ENCODE data around the gene ENTREP1.
"Not testable (repeated sequence)": the region's sequence is repeated elsewhere in the genome, so short reads cannot be mapped to it uniquely, and the experiment has no call there.

The ENTREP1 gene

DNA sequence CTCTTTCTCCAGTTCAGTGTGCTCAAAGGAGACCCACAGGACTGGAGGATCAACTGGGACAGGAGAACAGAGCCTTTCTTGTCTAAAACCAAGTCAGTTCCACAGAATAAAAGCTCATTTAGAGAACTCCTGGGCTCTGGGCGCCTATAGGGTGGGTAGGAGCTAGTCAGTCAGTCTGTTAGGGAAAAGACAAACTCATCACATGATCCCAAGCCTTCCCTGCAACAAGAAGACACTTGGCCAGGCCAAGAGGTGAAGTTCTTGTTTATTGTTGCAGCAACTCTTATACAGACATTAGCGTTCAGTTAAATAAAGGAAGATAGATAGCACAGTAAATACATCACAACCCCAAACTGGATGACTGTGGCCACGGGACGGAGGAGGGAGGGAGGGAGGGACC is 102.3 kb downstream of the ENTREP1 start:
- WGBS, 2 experiments = 95 to 100% methylated on average over 2 to 4 of the region's 4 CpGs
- no peaks in the 10 kb centered on the region for H3K27me3 ChIP-seq (ENCODE audit: control insufficient read depth, insufficient read depth, low read length, poor library complexity, severe bottlenecking)
- H3K4me1 ChIP-seq (ENCODE audit: control insufficient read depth, insufficient read depth, low read length) = peaks cover 9% of the 10 kb centered on the region
- H3K9me3 ChIP-seq (ENCODE audit: control insufficient read depth, low read length) = no peaks in the 10 kb centered on the region
- no peaks in the 10 kb centered on the region for H3K36me3 ChIP-seq (ENCODE audit: control insufficient read depth, insufficient read depth, low read length)
- H3K27ac ChIP-seq (ENCODE audit: insufficient read depth, low read depth, low read length, poor library complexity, severe bottlenecking) = no peak overlapping the region
- H3K4me3 ChIP-seq (ENCODE audit: insufficient read depth, low read depth, low read length) = no peak overlapping the region

DNA sequence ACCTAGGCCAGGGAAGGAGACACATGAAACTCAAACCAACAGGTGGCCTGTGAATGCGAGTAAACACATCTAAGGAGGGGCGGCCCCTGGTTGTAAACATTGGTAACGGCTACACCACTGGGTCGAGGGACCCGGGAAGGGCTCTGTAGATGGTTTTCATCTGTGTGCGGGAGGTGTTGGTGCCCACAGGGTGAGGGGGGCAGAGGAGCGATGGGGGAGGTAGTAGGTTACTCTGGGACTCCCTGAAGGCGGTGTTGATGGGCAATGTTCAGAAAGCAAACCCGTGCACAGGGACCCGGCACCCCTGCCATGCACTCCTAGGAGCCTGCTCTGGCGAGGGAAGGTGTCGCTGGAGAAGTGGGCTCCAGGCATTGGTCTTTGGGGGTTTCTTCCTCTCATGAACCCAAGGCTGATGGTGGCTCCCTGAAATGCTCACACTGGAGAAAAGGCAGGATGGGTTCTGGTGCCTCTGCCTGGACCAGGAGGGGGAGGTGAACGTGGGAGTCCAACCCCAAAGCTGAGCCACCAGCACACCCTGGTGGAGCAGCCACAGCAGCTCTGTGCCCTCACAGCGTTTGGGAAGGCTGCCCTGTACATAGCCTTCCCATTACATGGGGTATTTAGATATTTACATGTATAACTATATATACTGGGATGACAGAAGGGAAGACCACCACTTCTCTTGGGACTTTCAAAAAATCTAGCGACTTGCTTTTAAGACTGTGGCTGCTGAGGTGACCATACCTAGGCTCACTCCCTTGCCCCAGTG is 103.2 kb downstream of the ENTREP1 start:
- Histone ChIP-seq H3K36me3 (ENCODE audit: control insufficient read depth, insufficient read depth, low read length) (no peaks in the 10 kb centered on the region), H3K9me3 (ENCODE audit: control insufficient read depth, low read length) (no peaks in the 10 kb centered on the region), H3K4me1 (ENCODE audit: control insufficient read depth, insufficient read depth, low read length) (peaks cover 9% of the 10 kb centered on the region), H3K4me3 (ENCODE audit: insufficient read depth, low read depth, low read length) (no peak overlapping the region), H3K27ac (ENCODE audit: insufficient read depth, low read depth, low read length, poor library complexity, severe bottlenecking) (no peak overlapping the region), H3K27me3 (ENCODE audit: control insufficient read depth, insufficient read depth, low read length, poor library complexity, severe bottlenecking) (no peaks in the 10 kb centered on the region)
- 91 to 92% methylated on average over 14 of the region's 15 CpGs for WGBS, 2 experiments

DNA sequence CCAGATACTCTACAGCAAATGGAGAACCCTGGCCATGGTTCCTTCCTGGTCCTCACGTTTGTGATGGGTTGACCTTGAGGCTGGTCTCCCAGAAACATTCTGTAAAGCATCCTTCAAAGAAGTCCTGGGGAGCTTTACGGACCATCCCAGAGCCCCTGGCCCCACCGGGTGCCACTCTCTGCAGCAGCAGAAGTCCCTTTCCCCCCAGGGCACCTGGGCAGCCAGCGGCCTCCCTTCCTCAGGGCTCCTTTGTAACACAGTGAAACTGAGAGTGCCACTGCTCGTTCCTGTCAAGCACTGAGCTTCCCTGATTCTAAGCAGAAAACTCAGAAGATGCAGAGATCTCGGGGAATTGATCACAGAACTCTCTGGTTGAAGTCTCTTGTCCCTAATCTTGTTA is 104.3 kb downstream of the ENTREP1 start:
- H3K4me1 ChIP-seq (ENCODE audit: control insufficient read depth, insufficient read depth, low read length) = peaks cover 9% of the 10 kb centered on the region
- no peak overlapping the region for H3K27ac ChIP-seq (ENCODE audit: insufficient read depth, low read depth, low read length, poor library complexity, severe bottlenecking)
- H3K9me3 ChIP-seq (ENCODE audit: control insufficient read depth, low read length) = no peaks in the 10 kb centered on the region
- no peak overlapping the region for H3K4me3 ChIP-seq (ENCODE audit: insufficient read depth, low read depth, low read length)
- 88 to 90% methylated on average over 6 of the region's 6 CpGs for WGBS, 2 experiments
- H3K36me3 ChIP-seq (ENCODE audit: control insufficient read depth, insufficient read depth, low read length) = no peaks in the 10 kb centered on the region
- H3K27me3 ChIP-seq (ENCODE audit: control insufficient read depth, insufficient read depth, low read length, poor library complexity, severe bottlenecking) = no peaks in the 10 kb centered on the region

DNA sequence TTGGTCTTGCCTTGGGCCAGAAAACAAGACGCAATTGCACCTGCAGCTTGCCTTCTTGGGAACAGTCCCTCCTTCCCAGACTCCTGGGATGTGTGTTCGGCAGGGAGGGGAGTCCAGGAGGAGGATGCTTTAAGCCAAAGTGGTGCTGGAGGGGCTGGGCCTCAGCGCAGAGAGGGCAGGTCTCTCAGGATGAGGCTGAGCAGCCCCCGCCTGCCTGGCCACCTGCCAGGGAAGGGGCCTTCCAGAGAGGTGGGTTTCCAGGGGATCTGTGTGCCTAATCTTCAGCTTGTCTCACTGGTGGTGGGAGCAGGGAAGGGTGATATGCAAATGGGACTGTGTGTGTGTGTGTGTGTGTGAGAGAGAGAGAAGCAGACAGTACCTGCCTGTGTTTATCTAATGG is 105.2 kb downstream of the ENTREP1 start:
- H3K27ac ChIP-seq (ENCODE audit: insufficient read depth, low read depth, low read length, poor library complexity, severe bottlenecking) = no peak overlapping the region
- H3K27me3 ChIP-seq (ENCODE audit: control insufficient read depth, insufficient read depth, low read length, poor library complexity, severe bottlenecking) = no peaks in the 10 kb centered on the region
- H3K4me3 ChIP-seq (ENCODE audit: insufficient read depth, low read depth, low read length) = no peak overlapping the region
- H3K9me3 ChIP-seq (ENCODE audit: control insufficient read depth, low read length) = no peaks in the 10 kb centered on the region
- H3K36me3 ChIP-seq (ENCODE audit: control insufficient read depth, insufficient read depth, low read length) = no peaks in the 10 kb centered on the region
- WGBS, 2 experiments = 79 to 83% methylated on average over 4 of the region's 4 CpGs
- peaks cover 9% of the 10 kb centered on the region for H3K4me1 ChIP-seq (ENCODE audit: control insufficient read depth, insufficient read depth, low read length)

DNA sequence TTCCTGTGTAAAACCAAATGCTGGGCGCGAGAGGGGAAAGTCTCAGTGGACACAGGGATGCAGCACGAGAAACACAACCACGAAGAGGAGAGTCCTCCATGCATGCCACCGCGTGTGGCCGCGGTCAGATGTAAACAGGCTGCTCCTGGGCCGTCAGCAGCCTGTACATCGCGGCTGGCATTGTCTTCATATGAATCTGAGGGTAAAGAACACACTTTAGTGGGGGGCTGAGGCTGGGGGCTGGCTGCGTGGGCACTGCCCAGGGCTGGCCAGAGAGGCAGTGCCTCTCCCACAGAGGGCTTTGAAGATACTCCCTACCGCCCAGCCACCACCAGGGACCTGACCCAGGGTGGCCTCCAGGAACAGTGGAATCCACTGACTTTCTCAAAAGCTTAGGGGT is 106.2 kb downstream of the ENTREP1 start:
- Histone ChIP-seq H3K36me3 (ENCODE audit: control insufficient read depth, insufficient read depth, low read length) (no peaks in the 10 kb centered on the region), H3K27ac (ENCODE audit: insufficient read depth, low read depth, low read length, poor library complexity, severe bottlenecking) (no peak overlapping the region)
- WGBS, 2 experiments = 90 to 97% methylated on average over 13 of the region's 13 CpGs

DNA sequence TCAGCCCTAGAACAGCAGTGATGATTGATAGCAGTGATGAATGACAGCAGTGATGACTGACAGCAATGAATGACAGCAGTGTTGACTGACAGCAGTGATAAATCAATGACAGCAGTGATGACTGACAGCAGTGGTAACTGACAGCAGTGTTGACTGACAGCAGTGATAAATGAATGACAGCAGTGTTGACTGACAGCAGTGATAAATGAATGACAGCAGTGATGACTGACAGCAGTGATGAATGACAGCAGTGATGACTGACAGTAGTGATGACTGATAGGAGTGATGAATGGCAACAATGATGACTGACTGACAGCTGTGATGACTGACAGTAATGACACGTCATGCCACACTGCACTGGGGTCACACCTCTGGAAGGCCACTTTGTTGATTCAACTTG is 106.8 kb downstream of the ENTREP1 start:
- Histone ChIP-seq H3K4me1 (ENCODE audit: control insufficient read depth, insufficient read depth, low read length) (peaks cover 9% of the 10 kb centered on the region), H3K36me3 (ENCODE audit: control insufficient read depth, insufficient read depth, low read length) (no peaks in the 10 kb centered on the region), H3K27ac (ENCODE audit: insufficient read depth, low read depth, low read length, poor library complexity, severe bottlenecking) (no peak overlapping the region), H3K27me3 (ENCODE audit: control insufficient read depth, insufficient read depth, low read length, poor library complexity, severe bottlenecking) (no peaks in the 10 kb centered on the region), H3K4me3 (ENCODE audit: insufficient read depth, low read depth, low read length) (no peak overlapping the region), H3K9me3 (ENCODE audit: control insufficient read depth, low read length) (no peaks in the 10 kb centered on the region)
- 91 to 96% methylated on average over 1 of the region's 1 CpG for WGBS, 2 experiments

More for the DNA sequence above, 106.2 kb downstream of the ENTREP1 start:
- Histone ChIP-seq H3K4me1 (ENCODE audit: control insufficient read depth, insufficient read depth, low read length) (peaks cover 9% of the 10 kb centered on the region), H3K9me3 (ENCODE audit: control insufficient read depth, low read length) (no peaks in the 10 kb centered on the region), H3K27me3 (ENCODE audit: control insufficient read depth, insufficient read depth, low read length, poor library complexity, severe bottlenecking) (no peaks in the 10 kb centered on the region), H3K4me3 (ENCODE audit: insufficient read depth, low read depth, low read length) (no peak overlapping the region)

DNA sequence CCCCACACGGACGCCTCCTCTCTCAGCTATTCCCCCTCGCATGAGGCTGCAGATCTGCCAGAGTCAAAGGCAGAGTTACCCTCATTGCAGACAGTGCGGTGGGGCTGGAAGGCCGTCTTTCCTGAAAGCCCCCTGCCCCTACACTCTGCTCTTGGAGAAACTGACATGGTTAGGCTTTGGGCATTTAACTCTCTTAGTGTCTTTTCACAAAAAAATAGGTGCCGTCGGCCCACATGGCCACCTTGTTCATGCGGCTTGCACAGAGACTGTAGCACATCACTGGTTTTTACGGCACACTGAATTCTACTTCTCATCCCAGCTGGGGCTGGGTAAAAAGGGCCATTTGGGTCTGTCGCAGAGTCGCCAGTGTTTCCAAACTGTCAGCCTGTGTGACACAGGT is 107.6 kb downstream of the ENTREP1 start:
- H3K9me3 ChIP-seq (ENCODE audit: control insufficient read depth, low read length) = no peaks in the 10 kb centered on the region
- peaks cover 9% of the 10 kb centered on the region for H3K4me1 ChIP-seq (ENCODE audit: control insufficient read depth, insufficient read depth, low read length)
- no peaks in the 10 kb centered on the region for H3K36me3 ChIP-seq (ENCODE audit: control insufficient read depth, insufficient read depth, low read length)
- no peak overlapping the region for H3K4me3 ChIP-seq (ENCODE audit: insufficient read depth, low read depth, low read length)
- no peak overlapping the region for H3K27ac ChIP-seq (ENCODE audit: insufficient read depth, low read depth, low read length, poor library complexity, severe bottlenecking)
- no peaks in the 10 kb centered on the region for H3K27me3 ChIP-seq (ENCODE audit: control insufficient read depth, insufficient read depth, low read length, poor library complexity, severe bottlenecking)
- 88 to 90% methylated on average over 11 of the region's 11 CpGs for WGBS, 2 experiments

DNA sequence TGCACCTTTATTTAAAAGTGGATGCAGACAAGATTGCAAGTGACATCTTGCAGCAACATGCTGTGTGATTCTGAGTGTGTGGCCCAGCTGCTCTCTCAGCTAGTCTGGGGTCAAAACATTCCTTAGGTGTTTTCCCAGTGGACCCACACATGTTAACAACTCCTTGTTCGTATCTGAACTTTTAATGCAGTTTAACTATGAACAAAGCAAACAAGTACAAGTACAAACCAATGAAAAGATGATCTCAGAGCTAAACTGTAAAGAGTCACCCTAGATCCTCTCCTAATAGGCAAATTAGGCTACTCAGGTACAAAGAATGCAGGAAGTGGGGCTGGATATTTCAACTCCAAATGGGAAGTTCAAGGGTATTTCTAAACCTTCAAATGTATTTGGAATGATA is 108.4 kb downstream of the ENTREP1 start:
- Histone ChIP-seq H3K36me3 (ENCODE audit: control insufficient read depth, insufficient read depth, low read length) (no peaks in the 10 kb centered on the region), H3K9me3 (ENCODE audit: control insufficient read depth, low read length) (no peaks in the 10 kb centered on the region), H3K27me3 (ENCODE audit: control insufficient read depth, insufficient read depth, low read length, poor library complexity, severe bottlenecking) (no peaks in the 10 kb centered on the region), H3K4me3 (ENCODE audit: insufficient read depth, low read depth, low read length) (no peak overlapping the region), H3K4me1 (ENCODE audit: control insufficient read depth, insufficient read depth, low read length) (peaks cover 9% of the 10 kb centered on the region), H3K27ac (ENCODE audit: insufficient read depth, low read depth, low read length, poor library complexity, severe bottlenecking) (no peak overlapping the region)
- WGBS, 2 experiments = 39 to 55% methylated on average over 1 of the region's 1 CpG

DNA sequence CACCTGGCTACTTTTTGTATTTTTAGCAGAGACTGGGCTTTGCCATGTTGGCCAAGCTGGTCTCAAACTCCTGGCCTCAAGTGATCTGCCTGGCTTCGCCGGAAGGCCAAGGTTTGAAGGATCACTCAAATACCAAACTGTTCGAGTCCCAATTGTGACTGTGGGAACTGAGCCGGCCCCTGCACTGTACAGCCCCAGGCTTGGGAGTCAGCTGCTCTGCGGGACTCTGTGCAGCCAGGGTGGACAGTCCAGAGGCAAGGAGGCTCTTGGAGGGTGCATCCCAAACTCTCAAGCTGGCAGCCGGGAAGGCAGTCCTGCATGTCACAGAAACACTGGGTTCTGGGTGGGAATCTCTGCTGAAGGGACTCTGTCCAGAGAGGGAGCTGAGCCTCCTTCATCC is 109.0 kb downstream of the ENTREP1 start:
- 96% methylated on average over 6 of the region's 6 CpGs for WGBS, 2 experiments

DNA sequence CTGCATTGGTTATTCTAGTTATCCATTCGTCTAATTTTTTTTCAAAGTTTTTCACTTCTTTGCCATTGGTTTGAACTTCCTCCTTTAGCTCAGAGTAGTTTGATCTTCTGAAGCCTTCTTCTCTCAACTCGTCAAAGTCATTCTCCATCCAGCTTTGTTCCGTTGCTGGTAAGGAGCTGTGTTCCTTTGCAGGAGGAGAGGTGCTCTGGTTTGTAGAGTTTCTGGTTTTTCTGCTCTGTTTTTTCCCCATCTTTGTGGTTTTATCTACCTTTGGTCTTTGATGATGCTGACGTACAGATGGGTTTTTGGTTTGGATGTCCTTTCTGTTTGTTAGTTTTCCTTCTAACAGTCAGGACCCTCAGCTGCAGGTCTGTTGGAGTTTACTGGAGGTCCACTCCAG is 114.6 kb downstream of the ENTREP1 start:
- not testable (repeated sequence) for H3K36me3 ChIP-seq (ENCODE audit: control insufficient read depth, insufficient read depth, low read length); H3K4me3 ChIP-seq (ENCODE audit: insufficient read depth, low read depth, low read length); H3K27me3 ChIP-seq (ENCODE audit: control insufficient read depth, insufficient read depth, low read length, poor library complexity, severe bottlenecking); H3K27ac ChIP-seq (ENCODE audit: insufficient read depth, low read depth, low read length, poor library complexity, severe bottlenecking); H3K9me3 ChIP-seq (ENCODE audit: control insufficient read depth, low read length)
- 96 to 100% methylated on average over 3 to 4 of the region's 4 CpGs for WGBS, 2 experiments
- H3K4me1 ChIP-seq (ENCODE audit: control insufficient read depth, insufficient read depth, low read length) = peaks cover 19% of the 10 kb centered on the region

More for the DNA sequence above, 109.0 kb downstream of the ENTREP1 start:
- Histone ChIP-seq H3K36me3 (ENCODE audit: control insufficient read depth, insufficient read depth, low read length) (no peaks in the 10 kb centered on the region), H3K27ac (ENCODE audit: insufficient read depth, low read depth, low read length, poor library complexity, severe bottlenecking) (no peak overlapping the region), H3K9me3 (ENCODE audit: control insufficient read depth, low read length) (no peaks in the 10 kb centered on the region), H3K4me1 (ENCODE audit: control insufficient read depth, insufficient read depth, low read length) (peaks cover 9% of the 10 kb centered on the region), H3K27me3 (ENCODE audit: control insufficient read depth, insufficient read depth, low read length, poor library complexity, severe bottlenecking) (no peaks in the 10 kb centered on the region), H3K4me3 (ENCODE audit: insufficient read depth, low read depth, low read length) (no peak overlapping the region)

All from ectodermal cell (in vitro differentiated cells).